ENCODE measurements around the gene STON2.

DNA sequence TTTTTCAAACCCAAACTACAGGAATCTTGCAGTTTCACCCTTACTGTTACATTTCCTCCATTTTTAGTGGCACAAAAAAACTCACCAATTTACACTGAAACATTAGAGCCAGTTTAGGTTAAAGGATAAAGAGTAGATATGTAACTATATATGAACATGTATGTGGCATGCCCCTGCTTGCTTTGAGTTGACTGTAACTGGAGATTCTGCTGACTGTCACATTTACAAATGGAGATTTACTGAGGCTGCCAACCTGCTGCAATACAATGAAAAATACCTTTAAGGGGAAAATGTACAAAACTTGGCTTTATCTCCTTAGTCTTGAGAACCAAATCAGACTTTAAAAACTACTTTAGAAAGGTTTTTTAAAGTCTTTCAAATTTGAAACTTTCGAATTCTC is 28.3 kb downstream of the STON2 start:
- TF ChIP-seq ZNF83 (CRISPR knock-in tag; IDR thresholded peaks at IDR 0.05; ENCODE audit: borderline replicate concordance) (no peak), EP300 (IDR thresholded peaks at IDR 0.05; ENCODE audit: low read depth in 2 of 2, low read length in 2 of 2) (no peak), EP300 (CRISPR knock-in tag; IDR thresholded peaks at IDR 0.05; ENCODE audit: borderline replicate concordance) (no peak), FOXM1 (CRISPR knock-in tag; IDR thresholded peaks at IDR 0.05) (no peak), ZNF598 (CRISPR knock-in tag; IDR thresholded peaks at IDR 0.05; ENCODE audit: borderline replicate concordance) (no peak), ZNF350 (CRISPR knock-in tag; IDR thresholded peaks at IDR 0.05; ENCODE audit: borderline replicate concordance, low read depth) (no peak), KLF16 (CRISPR knock-in tag; IDR thresholded peaks at IDR 0.05) (no peak), SP1 (IDR thresholded peaks at IDR 0.05) (no peak), SP1 (CRISPR knock-in tag; IDR thresholded peaks at IDR 0.05) (no peak), HOXA7 (CRISPR knock-in tag; IDR thresholded peaks at IDR 0.05) (no peak), SMC3 (IDR thresholded peaks at IDR 0.05; ENCODE audit: low read length) (no peak), ATF6 (CRISPR knock-in tag; conservative IDR thresholded peaks at IDR 0.05) (no peak), SKIL (CRISPR knock-in tag; IDR thresholded peaks at IDR 0.05; ENCODE audit: borderline replicate concordance) (no peak), POLR2A (IDR thresholded peaks at IDR 0.05; ENCODE audit: insufficient read depth in 1 of 2, low read depth in 2 of 2, low read length in 2 of 2) (no peak)
- TF ChIP-seq, protein P1, sequence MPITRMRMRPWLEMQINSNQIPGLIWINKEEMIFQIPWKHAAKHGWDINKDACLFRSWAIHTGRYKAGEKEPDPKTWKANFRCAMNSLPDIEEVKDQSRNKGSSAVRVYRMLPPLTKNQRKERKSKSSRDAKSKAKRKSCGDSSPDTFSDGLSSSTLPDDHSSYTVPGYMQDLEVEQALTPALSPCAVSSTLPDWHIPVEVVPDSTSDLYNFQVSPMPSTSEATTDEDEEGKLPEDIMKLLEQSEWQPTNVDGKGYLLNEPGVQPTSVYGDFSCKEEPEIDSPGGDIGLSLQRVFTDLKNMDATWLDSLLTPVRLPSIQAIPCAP (CRISPR knock-in tag; IDR thresholded peaks at IDR 0.05; ENCODE audit: low read depth) = no peak
